A549 (cell line): ENCODE measurements around the gene POU2F3. TPM values are rescaled to one million over a fixed set of nuclear protein-coding genes. Genes with fewer than 3 reads are reported as not detected.

ENCODE experiments used
- ATAC-seq, 2 experiments: fragments of 200-7000 bp in 1 of 2; fragments of >200 bp in 1 of 2; cut with Nextera tagmentation in 1 of 2; cut with Tn5 transposase in 1 of 2; 3 replicates each; pipeline versions ENCODE4 v1.8.0 to v1.9.1; 2018 to 2020; ENCODE audit warnings: mild to moderate bottlenecking in 1 of 2, moderate library complexity in 1 of 2
- CTCF ChIA-PET: fragments of 300-600 bp; sonication (Branson Sonifier 250); formaldehyde crosslinking; extraction: SDS; loops from one replicate; lab custom pipeline; 2021; ENCODE audit warnings: antibody characterized with exemption, inconsistent platforms; lab: Yijun Ruan, JAX
- POLR2A ChIA-PET: fragments of 350-600 bp; formaldehyde crosslinking; extraction: SDS; loops from one replicate; lab custom pipeline; 2021; ENCODE audit warnings: antibody characterized with exemption, inconsistent platforms; lab: Yijun Ruan, JAX
- DNase-seq, 2 experiments: peaks; one replicate each; pipeline versions ENCODE4 v3.0.0 to v3.0.0-alpha.2; 2011 to 2016; ENCODE audit warnings: low read depth in 1 of 2, low spot score in 1 of 2
- FAIRE-seq: peaks from 2 replicates; lab custom pipeline; 2011; peaks lifted over from hg19 to GRCh38; lab: Jason Lieb, UNC
- H3K27ac ChIP-seq, 2 experiments: fragments of >200 bp; sonication (Bioruptor Twin); formaldehyde crosslinking; 3 replicates each; pipeline ENCODE4 v1.5.1; 2016 to 2017
- H3K4me1 ChIP-seq: fragments of >200 bp; sonication (Bioruptor Twin); formaldehyde crosslinking; 3 replicates; pipeline ENCODE4 v1.6.1; 2016
- H3K4me2 ChIP-seq: fragments of >200 bp; sonication (Bioruptor Twin); formaldehyde crosslinking; 3 replicates; pipeline ENCODE4 v1.6.1; 2016
- H3K4me3 ChIP-seq: fragments of >200 bp; sonication (Bioruptor Twin); formaldehyde crosslinking; 3 replicates; pipeline ENCODE4 v1.5.1; 2016
- H3K9me3 ChIP-seq: fragments of >200 bp; sonication (Bioruptor Twin); formaldehyde crosslinking; 3 replicates; pipeline ENCODE4 v1.6.1; 2016
- ATOH8 ChIP-seq: fragments of 250-450 bp; sonication (Bioruptor Pico); IDR thresholded peaks from 2 replicates; pipeline ENCODE4 v1.5.0; 2020; ENCODE audit warnings: low read depth, mild to moderate bottlenecking, moderate library complexity
- BHLHE40 ChIP-seq: IDR thresholded peaks from 2 replicates; pipeline ENCODE4 v1.6.1; 2012; ENCODE audit warnings: low read depth, low read length, inconsistent platforms
- CBX8 ChIP-seq: fragments of 200-600 bp; sonication (generic); IDR thresholded peaks from 2 replicates; pipeline ENCODE4 v1.6.1; 2016
- CEBPB ChIP-seq, 2 experiments: fragments of >200 bp in 1 of 2; sonication (Bioruptor Twin) in 1 of 2; formaldehyde crosslinking in 1 of 2; IDR thresholded peaks; 2 replicates each; pipeline ENCODE4 v1.6.1; 2012 to 2016
- CHD2 ChIP-seq: fragments of 150-350 bp; IDR thresholded peaks from 2 replicates; pipeline ENCODE4 v1.6.1; 2014; ENCODE audit warnings: low read length; ENCODE audit not compliant: partially characterized antibody
- CHD4 ChIP-seq: fragments of 200-600 bp; sonication (generic); IDR thresholded peaks from 2 replicates; pipeline ENCODE4 v1.6.1; 2016; ENCODE audit warnings: antibody characterized with exemption, mild to moderate bottlenecking, borderline replicate concordance
- CTCF ChIP-seq: fragments of >200 bp; sonication (Bioruptor Twin); formaldehyde crosslinking; IDR thresholded peaks from 3 replicates; pipeline ENCODE4 v1.5.1; 2016
- E2F6 ChIP-seq: IDR thresholded peaks from 2 replicates; pipeline ENCODE4 v1.6.1; 2012; ENCODE audit warnings: low read depth, borderline replicate concordance
- EHMT2 ChIP-seq: fragments of 200-600 bp; sonication (generic); IDR thresholded peaks from 2 replicates; pipeline ENCODE4 v1.6.1; 2016; ENCODE audit warnings: antibody characterized with exemption, low read depth, mild to moderate bottlenecking, moderate library complexity
- ESRRA ChIP-seq: fragments of 150-350 bp; IDR thresholded peaks from 2 replicates; pipeline ENCODE4 v1.6.1; 2014; ENCODE audit warnings: mild to moderate bottlenecking, low read length, borderline replicate concordance
- FOSB ChIP-seq: fragments of 250-450 bp; sonication (Bioruptor Pico); IDR thresholded peaks from 2 replicates; pipeline ENCODE4 v1.5.0; 2020; ENCODE audit warnings: mild to moderate bottlenecking, moderate library complexity
- HDAC2 ChIP-seq: fragments of 200-600 bp; sonication (generic); IDR thresholded peaks from 2 replicates; pipeline ENCODE4 v1.6.1; 2016
- HES2 ChIP-seq: fragments of >200 bp; sonication (Bioruptor Twin); formaldehyde crosslinking; IDR thresholded peaks from 2 replicates; pipeline ENCODE4 v1.6.1; 2016
- HEYL ChIP-seq: fragments of 250-450 bp; sonication (Bioruptor Pico); IDR thresholded peaks from 2 replicates; pipeline ENCODE4 v1.8.0; 2021; ENCODE audit warnings: mild to moderate bottlenecking, moderate library complexity
- HMGXB4 ChIP-seq: fragments of 250-450 bp; sonication (Bioruptor Pico); IDR thresholded peaks from 2 replicates; pipeline ENCODE4 v1.5.0; 2021; ENCODE audit warnings: mild to moderate bottlenecking, moderate library complexity, borderline replicate concordance
- HOXA7 ChIP-seq: fragments of 250-450 bp; sonication (Bioruptor Pico); IDR thresholded peaks from 2 replicates; pipeline ENCODE4 v1.5.0; 2020; ENCODE audit warnings: mild to moderate bottlenecking, moderate library complexity
- HOXB5 ChIP-seq: fragments of 250-450 bp; sonication (Bioruptor Pico); IDR thresholded peaks from 2 replicates; pipeline ENCODE4 v1.5.0; 2020; ENCODE audit warnings: mild to moderate bottlenecking, moderate library complexity
- JUN ChIP-seq, 2 experiments: fragments of >200 bp; sonication (Bioruptor Twin); formaldehyde crosslinking; IDR thresholded peaks; 2 replicates in 1 of 2; 3 replicates in 1 of 2; pipeline ENCODE4 v1.6.1; 2016 to 2017
- JUNB ChIP-seq: fragments of >200 bp; sonication (Bioruptor Twin); formaldehyde crosslinking; IDR thresholded peaks from 2 replicates; pipeline ENCODE4 v1.6.1; 2016
- KDM1A ChIP-seq: fragments of 200-600 bp; sonication (generic); IDR thresholded peaks from 2 replicates; pipeline ENCODE4 v1.6.1; 2016; ENCODE audit warnings: low read depth, mild to moderate bottlenecking
- MAZ ChIP-seq: fragments of 150-350 bp; IDR thresholded peaks from 2 replicates; pipeline ENCODE4 v1.6.1; 2014; ENCODE audit warnings: antibody characterized with exemption, low read depth, low read length, borderline replicate concordance
- NFE2L2 ChIP-seq: fragments of 150-350 bp; conservative IDR thresholded peaks from 2 replicates; pipeline ENCODE4 v1.6.1; 2014; ENCODE audit warnings: low read length
- NPAS2 ChIP-seq: fragments of 250-450 bp; sonication (Bioruptor Pico); IDR thresholded peaks from 2 replicates; pipeline ENCODE4 v1.8.0; 2022; ENCODE audit warnings: mild to moderate bottlenecking, moderate library complexity, borderline replicate concordance
- NR3C1 ChIP-seq: fragments of >200 bp; sonication (Bioruptor Twin); formaldehyde crosslinking; IDR thresholded peaks from 3 replicates; pipeline ENCODE4 v1.6.1; 2017
- PBX3 ChIP-seq: IDR thresholded peaks from 2 replicates; pipeline ENCODE4 v1.6.1; 2012
- RAD21 ChIP-seq, 2 experiments: fragments of >200 bp in 1 of 2; sonication (Bioruptor Twin) in 1 of 2; formaldehyde crosslinking in 1 of 2; IDR thresholded peaks in 1 of 2; conservative IDR thresholded peaks in 1 of 2; 2 replicates in 1 of 2; 3 replicates in 1 of 2; pipeline ENCODE4 v1.6.1; 2012 to 2018; ENCODE audit warnings: inconsistent platforms in 1 of 2
- RARB ChIP-seq: fragments of 250-450 bp; sonication (Bioruptor Pico); IDR thresholded peaks from 2 replicates; pipeline ENCODE4 v1.8.0; 2021; ENCODE audit warnings: mild to moderate bottlenecking, moderate library complexity
- RCOR1 ChIP-seq: fragments of 150-350 bp; IDR thresholded peaks from 2 replicates; pipeline ENCODE4 v1.6.1; 2014; ENCODE audit warnings: antibody characterized with exemption, low read length, low read depth
- RFX5 ChIP-seq: fragments of 450-650 bp; IDR thresholded peaks from 2 replicates; pipeline ENCODE4 v1.7.1; 2014; ENCODE audit warnings: antibody characterized with exemption, mild to moderate bottlenecking, moderate library complexity
- ZSCAN20 ChIP-seq: fragments of 250-450 bp; sonication (Bioruptor Pico); IDR thresholded peaks from 2 replicates; pipeline ENCODE4 v1.8.0; 2022; ENCODE audit warnings: mild to moderate bottlenecking, moderate library complexity
- WGBS: methylation state at CpG from one replicate; pipeline ENCODE4 v1.1.6; 2017; ENCODE audit errors: missing lambda C conversion rate; 5-methylcytosine and 5-hydroxymethylcytosine counted together
- polyA plus RNA-seq, 4 experiments: library from polyadenylated mRNA; depleted of rRNA in 3 of 4; stranded (reverse); fragments of >200 nt; fragmentation: RNase III in 1 of 4; extraction: RNeasy Plus Mini Kit Qiagen cat#74134 plus additional on column Dnase treatment in 1 of 4; gene quantifications; 2 replicates in 3 of 4; 3 replicates in 1 of 4; pipeline ENCODE4 v1.2.3, GENCODE V29; 2011 to 2017

The POU2F3 gene
- polyA plus RNA-seq, 2 of the 4 experiments (the other 2 are of a cell fraction) = not detected

GRCh38 chr11:120281143-120281795 is 41.3 kb downstream of the POU2F3 start (continued):
- TF ChIP-seq RFX5 (no peak), KDM1A (no peak), HOXA7 (CRISPR knock-in tag) (no peak), CHD4 (no peak), RAD21 (conservative IDR thresholded peaks at IDR 0.05 in 1 of 2, IDR thresholded peaks at IDR 0.05 in 1 of 2) (no peak), JUNB (no peak), ZSCAN20 (CRISPR knock-in tag) (no peak), EHMT2 (no peak)

GRCh38 chr11:120283124-120283523 is 43.2 kb downstream of the POU2F3 start:
- H3K4me1 ChIP-seq = no peaks in the 10 kb centered on the region
- DNase-seq (no peak), FAIRE-seq (no peak), ATAC-seq (no peak)
- no peaks in the 10 kb centered on the region for H3K9me3 ChIP-seq
- CTCF ChIA-PET = interaction anchor here (1.6 kb wide), 1 partner anchor 17 kb away, joined by 9 read pairs; no protein-coding TSS in a partner anchor
- no peak overlapping the region for H3K4me3 ChIP-seq
- no peak overlapping the region for H3K27ac ChIP-seq
- TF ChIP-seq CBX8 = no peak
- TF ChIP-seq RAD21 (conservative IDR thresholded peaks at IDR 0.05 in 1 of 2, IDR thresholded peaks at IDR 0.05 in 1 of 2) = no peak
- no peak for TF ChIP-seq KDM1A
- TF ChIP-seq RARB (CRISPR knock-in tag) = no peak
- no peak for TF ChIP-seq NFE2L2
- TF ChIP-seq HES2 = no peak
- TF ChIP-seq CEBPB (IDR thresholded peaks at IDR 0.05) = no peak
- no peak for TF ChIP-seq ZSCAN20 (CRISPR knock-in tag)
- TF ChIP-seq ATOH8 (CRISPR knock-in tag) = no peak
- TF ChIP-seq PBX3 = no peak
- TF ChIP-seq HDAC2 = no peak
- TF ChIP-seq E2F6 = no peak
- TF ChIP-seq HOXA7 (CRISPR knock-in tag) = no peak
- TF ChIP-seq NR3C1 = no peak
- no peak for TF ChIP-seq MAZ
- TF ChIP-seq HOXB5 (CRISPR knock-in tag) = no peak
- TF ChIP-seq JUN (IDR thresholded peaks at IDR 0.05) = no peak
- TF ChIP-seq, all 56 proteins: peak for 0
- WGBS = 15% methylated on average over 2 of the region's 2 CpGs
- H3K4me2 ChIP-seq = no peak overlapping the region
- POLR2A ChIA-PET = no interaction called here

- no peak for DNase-seq
- no peak for TF ChIP-seq CHD2
- TF ChIP-seq NPAS2 = no peak
- TF ChIP-seq FOSB (CRISPR knock-in tag) = no peak
- no peak for TF ChIP-seq HOXB5 (CRISPR knock-in tag)
- TF ChIP-seq ESRRA = no peak
- no peak for TF ChIP-seq CTCF
- TF ChIP-seq BHLHE40 = no peak
- no peak for TF ChIP-seq RCOR1
- no peak for TF ChIP-seq HEYL (CRISPR knock-in tag)
- TF ChIP-seq HMGXB4 (CRISPR knock-in tag) = no peak
- TF ChIP-seq, all 56 proteins: peak for 0
- no peaks in the 10 kb centered on the region for H3K9me3 ChIP-seq
- ChIA-PET CTCF (no interaction called here), POLR2A (no interaction called here)
- ATAC-seq (no peak), FAIRE-seq (no peak)
- no peaks in the 10 kb centered on the region for H3K4me1 ChIP-seq
- H3K4me3 ChIP-seq = no peak overlapping the region
- H3K27ac ChIP-seq = no peak overlapping the region
- no peak overlapping the region for H3K4me2 ChIP-seq
- WGBS = 74% methylated on average over 4 of the region's 6 CpGs
Measured at GRCh38 chr11:120284272-120284671, 44.3 kb downstream of the POU2F3 start.
